GM21515 (cell line): ENCODE measurements around the gene SKA1.

Experiments used
- ATAC-seq: cut with Tn5 transposase; IDR thresholded peaks from one replicate; pipeline ENCODE4 v1.9.1; 2021; ENCODE audit not compliant: unreplicated experiment

The SKA1 gene

GRCh38 chr18:50374753-50375391, at the start of gene SKA1:
Gene SKA1 (plus strand): TSS chr18:50375046. CDS start chr18:50375831, 785 bp downstream.
- peak; percentile 89 for ATAC-seq

- ATAC-seq = no peak
These were observed 46.9 kb upstream of the SKA1 start for GRCh38 chr18:50327983-50328382.

- no peak for ATAC-seq
These were observed 44.7 kb upstream of the SKA1 start for GRCh38 chr18:50330176-50330575.

- no peak for ATAC-seq
These were observed 43.2 kb upstream of the SKA1 start for GRCh38 chr18:50331691-50332090.

- ATAC-seq = peak; percentile 80
These were observed 40.2 kb upstream of the SKA1 start for GRCh38 chr18:50334546-50335152.

- ATAC-seq = no peak
These were observed 36.7 kb upstream of the SKA1 start for GRCh38 chr18:50338122-50338521.

- no peak for ATAC-seq
These were observed 36.1 kb upstream of the SKA1 start for GRCh38 chr18:50338715-50339114.

GRCh38 chr18:50340078-50340477, 34.8 kb upstream of the SKA1 start:
- ATAC-seq = no peak

GRCh38 chr18:50341443-50341842, 33.4 kb upstream of the SKA1 start:
- no peak for ATAC-seq

GRCh38 chr18:50350699-50351098, 24.1 kb upstream of the SKA1 start:
- ATAC-seq = no peak

GRCh38 chr18:50356036-50356945, 18.6 kb upstream of the SKA1 start:
- ATAC-seq = peak; percentile 84

- ATAC-seq = no peak
These were observed 16.0 kb upstream of the SKA1 start for GRCh38 chr18:50358844-50359243.

- ATAC-seq = no peak
These were observed 15.0 kb upstream of the SKA1 start for GRCh38 chr18:50359806-50360205.

- no peak for ATAC-seq
These were observed 14.2 kb upstream of the SKA1 start for GRCh38 chr18:50360611-50361010.

GRCh38 chr18:50369672-50370071, 5.2 kb upstream of the SKA1 start:
- no peak for ATAC-seq

- no peak for ATAC-seq
These were observed 2.1 kb upstream of the SKA1 start for GRCh38 chr18:50372743-50373142.

- ATAC-seq = no peak
These were observed 1.2 kb upstream of the SKA1 start for GRCh38 chr18:50373561-50374219.

- ATAC-seq = no peak
These were observed 560 bp upstream of the SKA1 start for GRCh38 chr18:50374220-50374752.

- no peak for ATAC-seq
These were observed 2.4 kb downstream of the SKA1 start for GRCh38 chr18:50377061-50377798.

- ATAC-seq = no peak
These were observed 14.1 kb downstream of the SKA1 start for GRCh38 chr18:50388988-50389387.
